Endothelial cell of umbilical vein (primary cell): Measurements from ENCODE around the gene FBXO8. TPM values are rescaled to one million over a fixed set of nuclear protein-coding genes. Genes with fewer than 3 reads are reported as not detected.

Experiments used
- BruUV-seq: library from RNA; stranded (reverse); fragments of 400-500 nt; replicated peaks from 2 replicates; lab custom pipeline; 2021; lab: Mats Ljungman, UMichigan
- CTCF ChIA-PET: fragments of 300-600, 350-600 bp; sonication (Branson Sonifier 250); formaldehyde crosslinking; loops from one replicate; lab custom pipeline; 2021; ENCODE audit warnings: antibody characterized with exemption, inconsistent platforms; lab: Charles Lee
- POLR2A ChIA-PET: fragments of 300-600, 350-600 bp; sonication (Branson Sonifier 250); formaldehyde crosslinking; loops from one replicate; lab custom pipeline; 2021; ENCODE audit warnings: antibody characterized with exemption, inconsistent platforms; lab: Charles Lee
- DNase-seq: peaks from one replicate; pipeline ENCODE4 v3.0.0-alpha.2; 2011; ENCODE audit warnings: low read depth, low spot score
- FAIRE-seq: peaks from 2 replicates; lab custom pipeline; 2011; peaks lifted over from hg19 to GRCh38; lab: Jason Lieb, UNC
- H2AFZ ChIP-seq: 2 replicates; pipeline ENCODE4 v1.6.0; 2012; ENCODE audit warnings: low read depth, low read length, control low read depth, inconsistent platforms
- H3K27ac ChIP-seq: 2 replicates; pipeline ENCODE4 v1.5.1; 2011; ENCODE audit warnings: low read depth, mild to moderate bottlenecking, control low read depth, low read length, moderate library complexity; ENCODE audit not compliant: insufficient read depth
- H3K27me3 ChIP-seq, 2 experiments: 2 replicates each; pipeline versions ENCODE4 v1.6.0 to v1.6.1; 2011; ENCODE audit warnings: low read length in 2 of 2, mixed read lengths in 1 of 2; ENCODE audit not compliant: control insufficient read depth in 2 of 2, insufficient read depth in 2 of 2
- H3K36me3 ChIP-seq, 2 experiments: 2 replicates in 1 of 2; 3 replicates in 1 of 2; pipeline ENCODE4 v1.5.1; 2011; ENCODE audit warnings: low read length in 2 of 2, mild to moderate bottlenecking in 1 of 2, moderate library complexity in 1 of 2; ENCODE audit not compliant: control insufficient read depth in 2 of 2, insufficient read depth in 2 of 2; ENCODE audit errors: extremely low read depth in 1 of 2
- H3K4me1 ChIP-seq: 3 replicates; pipeline ENCODE4 v1.5.1; 2011; ENCODE audit warnings: mild to moderate bottlenecking, low read length; ENCODE audit not compliant: control insufficient read depth, insufficient read depth; ENCODE audit errors: extremely low read depth
- H3K4me2 ChIP-seq: 2 replicates; pipeline ENCODE4 v1.6.1; 2011; ENCODE audit warnings: low read length, control low read depth, mixed read lengths; ENCODE audit not compliant: insufficient read depth
- H3K4me3 ChIP-seq, 3 experiments: fragments of 200-600 bp in 1 of 3; sonication (generic), shearing (Covaris generic) in 1 of 3; replicated peaks in 1 of 3; 2 replicates each; pipeline ENCODE4 v1.5.1; 2011 to 2016; ENCODE audit warnings: control low read depth in 3 of 3, low read length in 3 of 3, mild to moderate bottlenecking in 2 of 3, inconsistent platforms in 1 of 3, low read depth in 1 of 3, moderate library complexity in 1 of 3; ENCODE audit not compliant: insufficient read depth in 1 of 3
- H3K79me2 ChIP-seq: 2 replicates; pipeline ENCODE4 v1.6.0; 2012; ENCODE audit warnings: low read length, inconsistent platforms; ENCODE audit not compliant: control insufficient read depth, insufficient read depth
- H3K9ac ChIP-seq: replicated peaks from 2 replicates; pipeline ENCODE3; 2011; ENCODE audit warnings: low read length, control low read depth; ENCODE audit not compliant: insufficient read depth; ENCODE audit errors: extremely low read depth
- H3K9me1 ChIP-seq: replicated peaks from 3 replicates; pipeline ENCODE4 v1.6.0; 2011; ENCODE audit warnings: mild to moderate bottlenecking, low read length; ENCODE audit not compliant: control insufficient read depth, insufficient read depth; ENCODE audit errors: extremely low read depth
- H3K9me3 ChIP-seq: replicated peaks from 2 replicates; pipeline ENCODE4 v1.5.1; 2012; ENCODE audit warnings: low read length, inconsistent platforms; ENCODE audit not compliant: control insufficient read depth, insufficient read depth
- H4K20me1 ChIP-seq: replicated peaks from 2 replicates; pipeline ENCODE3; 2011; ENCODE audit warnings: mild to moderate bottlenecking, low read length; ENCODE audit not compliant: control insufficient read depth, insufficient read depth; ENCODE audit errors: extremely low read depth
- EZH2 ChIP-seq: IDR thresholded peaks from 2 replicates; pipeline ENCODE4 v1.6.1; 2012; ENCODE audit warnings: borderline replicate concordance, low read depth, mild to moderate bottlenecking, moderate library complexity, low read length, inconsistent platforms; ENCODE audit not compliant: severe bottlenecking
- FOS ChIP-seq: IDR thresholded peaks from 2 replicates; pipeline ENCODE4 v1.6.1; 2011; ENCODE audit warnings: mild to moderate bottlenecking, low read length, moderate library complexity, borderline replicate concordance; ENCODE audit not compliant: insufficient read depth
- GATA2 ChIP-seq: IDR thresholded peaks from 2 replicates; pipeline ENCODE4 v1.7.0; 2011; ENCODE audit warnings: low read depth, mild to moderate bottlenecking, moderate library complexity, mixed read lengths, low read length; ENCODE audit not compliant: insufficient read length, insufficient read depth
- JUN ChIP-seq: IDR thresholded peaks from 2 replicates; pipeline ENCODE4 v1.6.1; 2011; ENCODE audit warnings: borderline replicate concordance, low read depth; ENCODE audit not compliant: insufficient read length, insufficient read depth
- MYC ChIP-seq: IDR thresholded peaks from one replicate; pipeline ENCODE4 v1.6.1; 2011; ENCODE audit warnings: mild to moderate bottlenecking, low read depth, low read length
- POLR2A ChIP-seq: IDR thresholded peaks from 2 replicates; pipeline ENCODE4 v1.6.1; 2012; ENCODE audit warnings: low read depth, mild to moderate bottlenecking, control low read depth, low read length
- POLR2AphosphoS5 ChIP-seq: IDR thresholded peaks from 2 replicates; pipeline ENCODE4 v1.6.1; 2012; ENCODE audit warnings: low read depth, mild to moderate bottlenecking, control low read depth, low read length, moderate library complexity; ENCODE audit not compliant: insufficient read depth
- dilution Hi-C: fragments of 300-500 bp; cut with MboI; formaldehyde crosslinking; loops from one replicate; pipeline ENCODE4 v1.15.0; 2019; ENCODE audit warnings: low sequenced_read_pairs; ENCODE audit not compliant: extremely low pct_ligation_motif_present
- intact Hi-C: fragments of 100-400 bp; cut with micrococcal nuclease; formaldehyde crosslinking; loops from one replicate; pipeline ENCODE4 v1.10.0; 2022
- polyA plus RNA-seq, 4 experiments: library from polyadenylated mRNA; depleted of rRNA in 3 of 4; stranded (reverse) in 3 of 4; unstranded in 1 of 4; fragments of >200 nt; gene quantifications; 2 replicates each; pipeline versions ENCODE4 v1.2.1 to v1.2.3, GENCODE V29; 2011 to 2012; ENCODE audit warnings: missing spikeins in 1 of 4
- total RNA-seq: library from RNA; stranded (reverse); gene quantifications from 2 replicates; pipeline ENCODE4 v1.2.3, GENCODE V29; 2021
- TF ChIP-seq, protein P1 (sequence below): IDR thresholded peaks from 2 replicates; pipeline ENCODE4 v1.6.1; 2011; ENCODE audit not compliant: insufficient read depth, insufficient read length
- TF ChIP-seq, protein P2 (sequence below), 2 donors: IDR thresholded peaks; 1 replicate in 1 of 2; 2 replicates in 1 of 2; pipeline ENCODE4 v1.5.1; 2011; ENCODE audit warnings: low read length in 2 of 2, mild to moderate bottlenecking in 2 of 2, moderate library complexity in 2 of 2, control low read depth in 1 of 2, inconsistent platforms in 1 of 2, low read depth in 1 of 2; ENCODE audit not compliant: insufficient read depth in 1 of 2; ENCODE audit errors: extremely low read depth in 1 of 2

The FBXO8 gene
- total and polyA plus RNA-seq, 2 donors (not counting 3 experiments of a cell fraction or from before 2014, with no cell fraction given), result 9.9 to 14.5 TPM

DNA sequence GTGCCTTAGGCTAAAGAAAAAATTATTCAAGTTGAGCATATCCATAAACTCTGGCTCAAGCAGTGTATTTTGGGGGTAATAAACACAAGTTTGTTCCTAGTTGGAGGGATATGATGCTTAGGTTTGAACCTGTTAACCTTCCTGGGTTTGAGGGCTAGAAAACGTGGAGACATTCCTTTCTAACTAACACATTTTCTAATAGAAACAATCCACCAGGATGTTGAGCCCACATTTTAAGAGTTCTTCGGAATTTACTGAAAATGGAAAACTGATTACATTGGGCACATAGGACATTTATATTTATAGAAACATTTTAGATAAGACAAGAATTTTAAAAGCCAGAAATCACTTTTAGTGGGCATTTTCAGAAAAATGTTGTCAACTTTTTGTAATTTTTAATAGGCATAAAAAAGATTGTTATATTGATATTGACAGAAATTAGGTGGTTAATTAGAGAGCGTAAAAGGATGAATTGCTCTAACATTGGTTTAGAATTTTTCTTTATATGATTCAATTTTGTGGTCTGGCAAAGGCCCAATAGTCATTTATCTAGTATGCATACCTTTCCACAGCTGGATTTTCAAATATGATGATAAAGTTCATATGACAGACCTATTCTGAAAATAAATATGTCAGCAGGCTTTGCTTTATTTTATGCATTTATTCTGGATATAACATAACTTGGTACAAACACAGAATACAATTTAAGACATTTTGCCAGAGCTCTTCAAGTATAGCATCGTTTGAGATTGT lies 49.5 kb upstream of the FBXO8 start:
- no TSS peak for BruUV-seq
- H4K20me1 ChIP-seq, result no peaks in the 10 kb centered on the region
- FAIRE-seq (no peak), DNase-seq (no peak)
- H2AFZ ChIP-seq, result no peak overlapping the region
- H3K4me1 ChIP-seq, result no peaks in the 10 kb centered on the region
- H3K79me2 ChIP-seq, result no peaks in the 10 kb centered on the region
- H3K9me1 ChIP-seq, result no peaks in the 10 kb centered on the region
- no peaks in the 10 kb centered on the region for H3K9me3 ChIP-seq
- no peak for TF ChIP-seq POLR2A
- no peak for TF ChIP-seq POLR2AphosphoS5
- no peak for TF ChIP-seq GATA2
- TF ChIP-seq, protein P1, sequence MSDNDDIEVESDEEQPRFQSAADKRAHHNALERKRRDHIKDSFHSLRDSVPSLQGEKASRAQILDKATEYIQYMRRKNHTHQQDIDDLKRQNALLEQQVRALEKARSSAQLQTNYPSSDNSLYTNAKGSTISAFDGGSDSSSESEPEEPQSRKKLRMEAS, result no peak
- no peak for TF ChIP-seq EZH2
- TF ChIP-seq, protein P2, sequence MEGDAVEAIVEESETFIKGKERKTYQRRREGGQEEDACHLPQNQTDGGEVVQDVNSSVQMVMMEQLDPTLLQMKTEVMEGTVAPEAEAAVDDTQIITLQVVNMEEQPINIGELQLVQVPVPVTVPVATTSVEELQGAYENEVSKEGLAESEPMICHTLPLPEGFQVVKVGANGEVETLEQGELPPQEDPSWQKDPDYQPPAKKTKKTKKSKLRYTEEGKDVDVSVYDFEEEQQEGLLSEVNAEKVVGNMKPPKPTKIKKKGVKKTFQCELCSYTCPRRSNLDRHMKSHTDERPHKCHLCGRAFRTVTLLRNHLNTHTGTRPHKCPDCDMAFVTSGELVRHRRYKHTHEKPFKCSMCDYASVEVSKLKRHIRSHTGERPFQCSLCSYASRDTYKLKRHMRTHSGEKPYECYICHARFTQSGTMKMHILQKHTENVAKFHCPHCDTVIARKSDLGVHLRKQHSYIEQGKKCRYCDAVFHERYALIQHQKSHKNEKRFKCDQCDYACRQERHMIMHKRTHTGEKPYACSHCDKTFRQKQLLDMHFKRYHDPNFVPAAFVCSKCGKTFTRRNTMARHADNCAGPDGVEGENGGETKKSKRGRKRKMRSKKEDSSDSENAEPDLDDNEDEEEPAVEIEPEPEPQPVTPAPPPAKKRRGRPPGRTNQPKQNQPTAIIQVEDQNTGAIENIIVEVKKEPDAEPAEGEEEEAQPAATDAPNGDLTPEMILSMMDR (IDR thresholded peaks at IDR 0.05; ENCODE audit: extremely low read depth in 1 of 2, insufficient read depth in 1 of 2, low read depth in 1 of 2, low read length in 2 of 2), result no peak
- TF ChIP-seq FOS, result no peak
- TF ChIP-seq JUN, result no peak
- no peak for TF ChIP-seq MYC
- no peak overlapping the region for H3K9ac ChIP-seq
- ChIA-PET POLR2A (no interaction called here), CTCF (no interaction called here)
- H3K36me3 ChIP-seq, result no peaks in the 10 kb centered on the region
- no peaks in the 10 kb centered on the region for H3K27me3 ChIP-seq
- dilution Hi-C loops, result no loop called here
- no peak overlapping the region for H3K4me2 ChIP-seq
- no peak overlapping the region for H3K27ac ChIP-seq
- intact Hi-C loops, result no loop called here
- H3K4me3 ChIP-seq, result no peak overlapping the region
